Measurements from ENCODE around the gene DUSP8.

The DUSP8 gene

GRCh38 chr11:1528710-1529109, 43.4 kb downstream of the DUSP8 start:
- DNase-seq (ENCODE audit: low read depth): no peak
- TF ChIP-seq MAX (IDR thresholded peaks at IDR 0.05; ENCODE audit: low read depth, low read length) (no peak), MYC (IDR thresholded peaks at IDR 0.05; ENCODE audit: low read depth, low read length) (no peak), POLR2A (IDR thresholded peaks at IDR 0.05; ENCODE audit: extremely low read depth, insufficient read length) (no peak), CTCF (IDR thresholded peaks at IDR 0.05; ENCODE audit: low read depth, low read length) (no peak)
- H3K4me3 ChIP-seq (ENCODE audit: low read depth, low read length): no peak overlapping the region

GRCh38 chr11:1526785-1527184, 45.3 kb downstream of the DUSP8 start:
- no peak overlapping the region for H3K4me3 ChIP-seq (ENCODE audit: low read depth, low read length)
- no peak for DNase-seq (ENCODE audit: low read depth)
- TF ChIP-seq CTCF (IDR thresholded peaks at IDR 0.05; ENCODE audit: low read depth, low read length) (no peak), POLR2A (IDR thresholded peaks at IDR 0.05; ENCODE audit: extremely low read depth, insufficient read length) (no peak), MAX (IDR thresholded peaks at IDR 0.05; ENCODE audit: low read depth, low read length) (no peak), MYC (IDR thresholded peaks at IDR 0.05; ENCODE audit: low read depth, low read length) (no peak)

GRCh38 chr11:1523779-1524178, 48.3 kb downstream of the DUSP8 start:
- no peak overlapping the region for H3K4me3 ChIP-seq (ENCODE audit: low read depth, low read length)
- DNase-seq (ENCODE audit: low read depth): no peak
- TF ChIP-seq CTCF (IDR thresholded peaks at IDR 0.05; ENCODE audit: low read depth, low read length) (no peak), MAX (IDR thresholded peaks at IDR 0.05; ENCODE audit: low read depth, low read length) (no peak), MYC (IDR thresholded peaks at IDR 0.05; ENCODE audit: low read depth, low read length) (no peak), POLR2A (IDR thresholded peaks at IDR 0.05; ENCODE audit: extremely low read depth, insufficient read length) (no peak)

- no peak for DNase-seq (ENCODE audit: low read depth)
- H3K4me3 ChIP-seq (ENCODE audit: low read depth, low read length): no peak overlapping the region
- TF ChIP-seq MAX (IDR thresholded peaks at IDR 0.05; ENCODE audit: low read depth, low read length): no peak
- TF ChIP-seq POLR2A (IDR thresholded peaks at IDR 0.05; ENCODE audit: extremely low read depth, insufficient read length): no peak
- no peak for TF ChIP-seq MYC (IDR thresholded peaks at IDR 0.05; ENCODE audit: low read depth, low read length)
- no peak for TF ChIP-seq CTCF (IDR thresholded peaks at IDR 0.05; ENCODE audit: low read depth, low read length)
Observed at GRCh38 chr11:1523077-1523476, 49.0 kb downstream of the DUSP8 start.

- DNase-seq (ENCODE audit: low read depth): no peak
- no peak for TF ChIP-seq MAX (IDR thresholded peaks at IDR 0.05; ENCODE audit: low read depth, low read length)
- TF ChIP-seq CTCF (IDR thresholded peaks at IDR 0.05; ENCODE audit: low read depth, low read length): no peak
- TF ChIP-seq POLR2A (IDR thresholded peaks at IDR 0.05; ENCODE audit: extremely low read depth, insufficient read length): no peak
- TF ChIP-seq MYC (IDR thresholded peaks at IDR 0.05; ENCODE audit: low read depth, low read length): no peak
- H3K4me3 ChIP-seq (ENCODE audit: low read depth, low read length): no peak overlapping the region
Observed at GRCh38 chr11:1522081-1522424, 50.0 kb downstream of the DUSP8 start.

Data from NB4 (cell line).